Stomach smooth muscle (tissue), 2 donors: ENCODE measurements around the gene CCNI2.

ENCODE experiments used
- H3K27ac ChIP-seq: one replicate; pipeline ENCODE4 v1.7.0; 2013; ENCODE audit warnings: mild to moderate bottlenecking, low read length, inconsistent platforms
- H3K27me3 ChIP-seq, 2 donors: one replicate each; pipeline ENCODE4 v1.7.0; 2013; ENCODE audit warnings: low read length in 2 of 2; ENCODE audit not compliant: insufficient read depth in 2 of 2, control insufficient read depth in 1 of 2
- H3K36me3 ChIP-seq, 2 donors: one replicate each; pipeline ENCODE4 v1.7.0; 2013; ENCODE audit warnings: low read length in 2 of 2; ENCODE audit not compliant: control insufficient read depth in 2 of 2, insufficient read depth in 2 of 2
- H3K4me1 ChIP-seq: one replicate; pipeline ENCODE4 v1.7.0; 2013; ENCODE audit warnings: low read length; ENCODE audit not compliant: control insufficient read depth, insufficient read depth
- H3K4me3 ChIP-seq, 2 donors: one replicate each; pipeline ENCODE4 v1.7.0; 2013; ENCODE audit warnings: low read length in 2 of 2
- H3K9ac ChIP-seq, 2 donors: one replicate each; pipeline ENCODE4 v1.7.0; 2013; ENCODE audit warnings: low read length in 2 of 2, mild to moderate bottlenecking in 1 of 2
- H3K9me3 ChIP-seq, 2 donors: one replicate each; pipeline ENCODE4 v1.7.0; 2013; ENCODE audit warnings: low read length in 2 of 2; ENCODE audit not compliant: control insufficient read depth in 2 of 2
- donor health status: healthy.
- donor health status: Pancreatic carcinoma.

CCNI2 gene, protein sequence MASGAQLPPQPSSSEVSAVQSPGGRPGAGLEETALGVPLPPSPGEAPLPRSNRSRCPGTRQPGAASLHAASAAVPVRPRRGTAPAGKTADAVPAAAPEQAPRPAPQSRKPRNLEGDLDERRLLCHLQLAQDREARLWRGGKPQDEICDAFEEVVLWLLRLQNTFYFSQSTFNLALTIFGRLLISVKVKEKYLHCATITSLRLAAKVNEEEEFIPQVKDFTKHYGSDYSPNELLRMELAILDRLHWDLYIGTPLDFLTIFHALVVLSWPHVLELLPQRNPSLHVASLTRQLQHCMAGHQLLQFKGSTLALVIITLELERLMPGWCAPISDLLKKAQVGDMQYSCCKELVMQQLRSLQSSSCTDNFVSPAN

DNA sequence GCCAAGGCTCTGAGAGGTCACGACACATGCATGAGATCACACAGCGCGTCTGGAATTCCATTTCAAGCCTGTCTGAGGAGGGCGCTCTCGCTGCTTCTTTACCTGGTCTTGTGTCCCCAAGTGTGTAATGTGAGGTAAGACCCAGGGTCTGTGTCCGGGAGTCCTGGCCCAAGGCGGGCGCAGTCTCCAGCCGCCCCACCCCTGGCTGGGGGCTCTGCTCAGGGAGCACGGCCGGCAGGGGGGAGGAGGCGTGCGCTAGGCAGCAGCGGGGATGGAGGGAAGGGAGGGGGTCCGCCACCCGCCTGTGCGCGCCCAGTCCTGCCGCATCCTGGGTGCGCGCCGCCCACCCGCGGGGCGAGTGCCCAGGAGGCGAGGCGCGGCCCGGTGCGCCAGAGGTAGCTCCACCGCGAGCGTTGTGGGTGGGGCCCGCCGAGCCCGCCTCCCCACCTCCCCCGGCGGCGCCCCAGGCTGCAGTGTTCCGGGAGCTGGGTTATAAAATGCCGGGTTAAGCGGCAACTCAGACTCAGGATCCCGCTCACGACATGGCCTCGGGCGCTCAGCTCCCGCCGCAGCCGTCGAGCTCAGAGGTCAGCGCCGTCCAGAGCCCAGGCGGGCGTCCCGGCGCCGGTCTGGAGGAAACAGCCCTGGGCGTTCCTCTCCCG lies at the start of gene CCNI2:
CCNI2 (plus strand) TSS at position 473 of the 662 bp plus-strand sequence; CDS start at position 543, 70 bp downstream.
- Histone ChIP-seq H3K9ac (no peak within 1 kb of the TSS), H3K4me1 (peaks cover 13% of the 10 kb centered on the region), H3K27me3 (peaks cover 14 to 24% of the 10 kb centered on the region in 2 donors), H3K36me3 (peaks cover 0 to under 1% of the 10 kb centered on the region in 2 donors), H3K9me3 (peaks cover 0 to 2% of the 10 kb centered on the region in 2 donors), H3K4me3 (peak within 1 kb of the TSS in 1 of 2 donors; percentile 61), H3K27ac (no peak within 1 kb of the TSS)

DNA sequence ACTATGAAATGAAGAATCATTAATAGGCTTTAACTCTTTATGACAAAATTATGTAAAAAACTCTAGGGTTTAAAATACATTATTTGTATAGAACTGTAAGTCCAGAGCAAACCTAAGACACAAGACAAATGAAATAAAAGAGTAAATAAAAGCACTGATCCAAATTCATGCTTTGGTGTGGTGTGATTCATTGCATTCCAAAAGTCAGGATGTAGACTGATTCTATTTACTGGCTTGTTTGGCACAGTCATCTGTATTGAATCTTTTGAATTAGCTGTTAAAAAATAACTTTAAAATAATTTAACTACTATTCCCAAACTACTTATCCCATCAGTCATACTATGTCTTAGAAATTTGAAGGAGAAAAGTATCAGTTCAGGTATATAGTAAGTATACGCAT lies 42.4 kb upstream of the CCNI2 start:
- peaks cover 10 to 11% of the 10 kb centered on the region in 2 donors for H3K36me3 ChIP-seq
- H3K27me3 ChIP-seq = no peaks in the 10 kb centered on the region
- H3K4me3 ChIP-seq = no peak overlapping the region
- H3K9ac ChIP-seq = no peak overlapping the region
- H3K9me3 ChIP-seq = no peaks in the 10 kb centered on the region
- H3K27ac ChIP-seq = no peak overlapping the region
- no peaks in the 10 kb centered on the region for H3K4me1 ChIP-seq

DNA sequence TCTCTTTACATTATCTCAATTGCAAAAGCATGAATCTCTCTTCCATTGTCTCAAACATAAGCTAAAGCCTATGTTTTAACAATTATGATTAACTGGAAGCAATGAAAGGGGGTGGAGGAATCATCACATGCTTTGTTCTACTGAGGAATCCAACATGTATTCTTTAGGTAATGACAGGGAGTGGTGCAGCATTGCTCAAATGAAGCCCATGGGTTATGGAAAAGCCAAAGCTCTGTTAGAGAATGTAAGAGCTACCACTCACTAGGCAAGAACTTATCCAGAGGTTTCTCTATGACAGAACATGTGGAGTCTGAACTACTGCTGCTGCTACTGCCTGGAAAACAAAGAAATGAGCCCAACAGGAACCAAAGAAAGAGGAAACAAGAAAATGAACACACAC lies 38.6 kb upstream of the CCNI2 start:
- Histone ChIP-seq H3K9me3 (no peaks in the 10 kb centered on the region), H3K4me1 (no peaks in the 10 kb centered on the region), H3K4me3 (no peak overlapping the region), H3K36me3 (no peaks in the 10 kb centered on the region), H3K27ac (no peak overlapping the region), H3K27me3 (no peaks in the 10 kb centered on the region), H3K9ac (no peak overlapping the region)

DNA sequence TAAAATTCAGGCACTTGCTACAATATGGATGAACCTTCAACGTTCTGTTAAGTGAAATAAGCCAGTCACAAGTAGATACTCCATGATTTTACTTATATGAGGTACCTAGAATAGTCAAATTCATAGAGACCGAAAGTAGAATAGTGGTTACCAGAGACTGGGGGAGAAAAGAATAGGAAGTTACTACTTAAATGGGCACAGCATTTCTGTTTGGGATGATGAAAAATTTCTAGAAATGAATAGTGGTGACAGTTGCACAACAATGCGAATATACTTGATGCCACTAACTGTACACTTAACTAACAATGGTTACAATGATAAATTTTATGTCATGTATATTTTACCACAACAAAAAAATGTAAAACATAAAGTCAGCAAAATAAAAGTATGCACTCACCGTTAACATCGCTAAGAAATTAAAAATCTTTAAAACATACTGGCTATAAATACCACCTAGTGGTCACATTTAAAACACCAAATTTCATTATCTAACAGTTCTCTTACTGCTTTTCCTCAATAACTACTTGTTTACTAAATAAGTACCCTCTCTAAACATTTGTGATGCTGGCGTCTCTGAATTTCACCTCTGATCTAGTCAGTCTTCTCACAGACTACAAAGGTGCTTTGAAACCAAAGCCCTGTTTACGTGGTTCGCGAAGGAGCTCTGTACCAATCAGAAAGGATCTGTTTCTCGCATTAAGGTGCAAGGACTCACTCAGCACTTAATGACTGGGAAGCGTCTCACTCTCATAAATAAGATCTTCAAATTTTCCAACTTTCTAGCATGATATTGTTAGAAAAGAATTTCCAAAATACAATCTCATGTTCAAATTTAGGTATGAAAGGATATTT lies 32.5 kb upstream of the CCNI2 start:
- Histone ChIP-seq H3K9ac (no peak overlapping the region), H3K27ac (no peak overlapping the region), H3K9me3 (no peaks in the 10 kb centered on the region), H3K4me3 (no peak overlapping the region), H3K36me3 (no peaks in the 10 kb centered on the region), H3K27me3 (no peaks in the 10 kb centered on the region), H3K4me1 (no peaks in the 10 kb centered on the region)

DNA sequence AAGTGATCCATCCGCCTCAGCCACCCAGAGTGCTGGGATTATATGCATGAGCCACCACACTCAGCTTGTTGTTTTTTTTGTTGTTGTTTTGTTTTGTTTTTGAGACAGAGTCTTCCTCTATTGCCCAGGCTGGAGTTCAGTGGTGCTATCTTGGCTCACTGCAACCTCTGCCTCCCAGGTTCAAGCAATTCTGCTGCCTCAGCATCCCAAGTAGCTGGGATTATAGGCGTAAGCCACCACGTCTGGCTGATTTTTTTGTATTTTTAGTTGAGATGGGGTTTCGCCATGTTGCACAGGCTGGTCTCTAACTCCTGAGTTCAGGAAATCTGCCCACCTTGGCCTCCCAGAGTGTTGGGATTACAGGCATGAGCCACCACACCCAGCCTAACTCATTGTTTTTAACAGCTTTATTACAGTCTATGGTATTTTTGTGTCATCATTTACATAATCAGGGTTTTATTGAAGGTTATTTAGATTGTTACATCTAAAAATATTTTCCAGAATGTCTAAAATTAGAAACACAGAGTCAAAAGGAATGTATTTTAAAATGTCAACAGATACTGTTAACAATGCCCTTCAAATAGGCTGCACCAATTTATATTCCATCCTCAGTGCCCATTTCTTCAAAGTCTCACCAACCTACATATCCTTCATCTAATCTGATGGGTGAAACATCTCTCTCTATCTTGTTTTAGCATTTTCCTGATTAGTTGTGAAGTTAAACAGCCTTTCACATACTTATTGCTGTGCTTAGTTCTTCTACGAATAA lies 28.5 kb upstream of the CCNI2 start:
- Histone ChIP-seq H3K9me3 (no peaks in the 10 kb centered on the region), H3K4me3 (no peak overlapping the region), H3K9ac (no peak overlapping the region), H3K4me1 (no peaks in the 10 kb centered on the region), H3K27ac (no peak overlapping the region), H3K36me3 (no peaks in the 10 kb centered on the region), H3K27me3 (no peaks in the 10 kb centered on the region)

DNA sequence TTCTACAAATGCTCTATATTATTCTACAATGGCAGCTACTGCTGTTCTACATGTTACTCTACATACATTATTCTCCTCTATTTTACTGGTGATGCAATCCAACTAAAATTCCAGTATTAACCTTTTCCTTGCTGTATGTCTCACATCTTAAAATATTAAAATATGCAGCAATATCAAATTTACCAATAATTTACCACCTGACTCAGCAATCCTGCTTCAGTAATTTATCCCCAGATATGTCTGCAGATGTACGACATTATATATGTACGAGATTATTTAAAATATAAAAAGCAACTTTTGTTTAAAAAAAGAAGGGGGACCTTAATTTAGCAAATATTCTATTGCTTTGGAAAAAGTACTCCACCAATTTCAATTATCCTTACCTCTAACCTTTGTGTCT lies 21.5 kb upstream of the CCNI2 start:
- Histone ChIP-seq H3K4me3 (no peak overlapping the region), H3K9me3 (no peaks in the 10 kb centered on the region), H3K4me1 (no peaks in the 10 kb centered on the region)

DNA sequence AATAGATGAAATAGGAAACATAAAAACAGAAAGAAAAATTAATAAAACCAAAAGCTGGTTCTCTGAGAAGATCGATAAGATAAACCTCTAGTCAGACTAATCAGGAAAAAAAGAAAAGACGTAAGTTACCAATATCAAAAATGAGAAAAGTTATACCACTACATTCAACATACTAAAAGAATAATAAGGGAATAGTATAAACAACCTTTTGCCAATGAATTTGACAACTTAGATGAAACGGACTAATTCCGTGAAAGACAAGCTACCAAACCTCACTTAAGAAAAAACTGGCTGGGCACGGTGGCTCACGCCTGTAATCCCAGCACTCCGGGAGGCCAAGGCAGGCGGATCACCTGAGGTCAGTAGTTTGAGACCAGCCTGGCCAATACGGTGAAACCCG lies 17.3 kb upstream of the CCNI2 start:
- no peaks in the 10 kb centered on the region for H3K36me3 ChIP-seq
- H3K27ac ChIP-seq = no peak overlapping the region
- H3K9me3 ChIP-seq = no peaks in the 10 kb centered on the region
- H3K27me3 ChIP-seq = no peaks in the 10 kb centered on the region
- H3K9ac ChIP-seq = no peak overlapping the region
- no peaks in the 10 kb centered on the region for H3K4me1 ChIP-seq
- no peak overlapping the region for H3K4me3 ChIP-seq

More for the DNA sequence above, 21.5 kb upstream of the CCNI2 start:
- Histone ChIP-seq H3K27me3 (no peaks in the 10 kb centered on the region), H3K36me3 (no peaks in the 10 kb centered on the region), H3K9ac (no peak overlapping the region), H3K27ac (no peak overlapping the region)

DNA sequence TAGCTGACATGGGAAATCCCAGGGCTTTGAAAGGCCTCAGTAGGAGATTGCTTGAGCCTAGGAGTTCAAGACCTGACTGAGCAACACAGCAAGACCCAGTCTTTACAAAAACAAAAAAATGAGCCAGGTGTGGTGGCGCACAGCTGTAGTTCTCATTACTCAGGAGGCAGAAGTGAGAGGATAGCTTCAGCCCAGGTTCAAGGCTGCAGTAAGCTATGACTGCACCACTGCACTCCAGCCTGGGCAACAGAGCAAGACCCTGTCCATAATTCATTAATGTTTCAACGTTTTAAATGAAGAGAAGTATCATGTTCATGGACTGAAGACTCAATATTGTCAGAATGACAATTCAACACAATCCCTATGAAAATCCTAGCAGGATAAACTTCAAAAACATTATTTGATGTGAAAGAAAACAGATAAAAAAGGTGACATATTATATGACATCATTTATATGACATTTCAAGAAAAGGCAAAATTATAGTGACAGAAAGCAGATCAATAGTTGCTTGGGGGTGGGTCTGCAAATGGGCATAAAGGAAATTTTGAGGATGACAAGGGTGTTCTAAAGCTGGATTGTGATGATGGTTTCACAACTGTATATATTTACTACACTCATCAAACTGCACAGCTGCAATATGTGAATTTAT lies 13.6 kb upstream of the CCNI2 start:
- Histone ChIP-seq H3K36me3 (no peaks in the 10 kb centered on the region), H3K27ac (no peak overlapping the region), H3K4me1 (peaks cover 13% of the 10 kb centered on the region), H3K9ac (no peak overlapping the region), H3K27me3 (no peaks in the 10 kb centered on the region), H3K4me3 (no peak overlapping the region), H3K9me3 (no peaks in the 10 kb centered on the region)

DNA sequence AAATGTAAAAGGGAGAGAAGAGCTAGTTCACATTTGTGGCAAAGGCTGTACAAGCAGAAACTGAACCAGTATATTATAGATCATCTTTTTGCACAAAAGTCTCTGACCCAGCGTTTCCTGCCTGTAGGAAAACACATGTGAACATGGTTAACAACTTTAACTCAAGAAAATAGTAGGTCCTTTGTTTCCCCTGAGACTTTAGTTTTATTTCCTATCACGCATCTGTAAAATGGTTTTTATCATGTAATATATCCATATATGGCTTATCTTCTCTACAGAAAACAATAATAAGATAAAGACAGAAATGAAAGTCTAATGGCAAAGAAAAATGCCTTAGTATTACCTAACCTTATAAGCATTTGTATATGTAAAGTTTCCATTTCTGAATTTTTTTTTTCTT lies 12.5 kb upstream of the CCNI2 start:
- Histone ChIP-seq H3K36me3 (no peaks in the 10 kb centered on the region), H3K27me3 (no peaks in the 10 kb centered on the region), H3K9me3 (no peaks in the 10 kb centered on the region), H3K27ac (no peak overlapping the region), H3K4me3 (no peak overlapping the region), H3K9ac (no peak overlapping the region), H3K4me1 (peaks cover 13% of the 10 kb centered on the region)
